NCI-H2171 (cell line): ENCODE results near the gene CSPG4.
"Not testable (repeated sequence)": the region's sequence is repeated elsewhere in the genome, so short reads cannot be mapped to it uniquely, and the experiment has no call there.

Experiments
- DNase-seq: peaks from one replicate; lab custom pipeline; 2025; lab: John Stamatoyannopoulos, UW

CSPG4 gene

DNA sequence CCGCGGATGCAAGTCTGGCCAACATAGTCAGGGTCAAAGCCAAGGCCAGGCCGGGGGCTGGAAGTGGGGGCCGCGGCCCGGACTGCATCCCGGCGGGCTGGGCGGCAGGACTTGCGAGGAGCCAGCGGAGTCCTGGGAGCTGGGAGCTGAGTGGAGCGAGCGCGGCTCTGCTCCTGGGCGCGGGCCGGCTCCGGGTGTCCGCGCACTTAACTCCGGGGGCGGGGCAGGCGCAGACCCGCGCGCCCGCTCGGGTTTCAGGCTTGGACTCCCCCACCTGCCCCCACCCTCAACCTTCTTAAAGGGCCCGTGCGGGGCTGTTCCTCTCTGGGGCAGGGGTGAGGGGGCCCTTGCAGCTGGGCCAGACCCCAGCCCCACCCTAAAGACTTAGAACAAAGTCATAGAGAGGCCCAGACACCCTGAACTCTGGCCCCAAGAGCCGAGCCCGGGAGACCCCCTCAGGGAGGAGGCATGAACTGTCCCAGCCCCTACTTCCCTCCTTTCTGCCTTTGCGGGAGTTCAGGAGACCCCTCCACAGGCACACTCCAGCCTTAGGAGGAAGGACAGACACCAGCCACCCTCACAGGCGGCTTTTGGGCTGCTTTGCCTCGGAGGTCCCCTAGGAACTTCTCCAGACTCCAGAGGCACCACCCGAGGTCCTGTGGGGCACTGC lies at the start of gene CSPG4:
CSPG4 (minus strand) TSS at position 181 of the 670 bp plus-strand sequence; CDS start at position 88, 93 bp downstream.
- DNase-seq = no peak

- DNase-seq = not testable (repeated sequence)
Measured at GRCh38 chr15:75762357-75762718, 49.7 kb upstream of the CSPG4 start.

DNA sequence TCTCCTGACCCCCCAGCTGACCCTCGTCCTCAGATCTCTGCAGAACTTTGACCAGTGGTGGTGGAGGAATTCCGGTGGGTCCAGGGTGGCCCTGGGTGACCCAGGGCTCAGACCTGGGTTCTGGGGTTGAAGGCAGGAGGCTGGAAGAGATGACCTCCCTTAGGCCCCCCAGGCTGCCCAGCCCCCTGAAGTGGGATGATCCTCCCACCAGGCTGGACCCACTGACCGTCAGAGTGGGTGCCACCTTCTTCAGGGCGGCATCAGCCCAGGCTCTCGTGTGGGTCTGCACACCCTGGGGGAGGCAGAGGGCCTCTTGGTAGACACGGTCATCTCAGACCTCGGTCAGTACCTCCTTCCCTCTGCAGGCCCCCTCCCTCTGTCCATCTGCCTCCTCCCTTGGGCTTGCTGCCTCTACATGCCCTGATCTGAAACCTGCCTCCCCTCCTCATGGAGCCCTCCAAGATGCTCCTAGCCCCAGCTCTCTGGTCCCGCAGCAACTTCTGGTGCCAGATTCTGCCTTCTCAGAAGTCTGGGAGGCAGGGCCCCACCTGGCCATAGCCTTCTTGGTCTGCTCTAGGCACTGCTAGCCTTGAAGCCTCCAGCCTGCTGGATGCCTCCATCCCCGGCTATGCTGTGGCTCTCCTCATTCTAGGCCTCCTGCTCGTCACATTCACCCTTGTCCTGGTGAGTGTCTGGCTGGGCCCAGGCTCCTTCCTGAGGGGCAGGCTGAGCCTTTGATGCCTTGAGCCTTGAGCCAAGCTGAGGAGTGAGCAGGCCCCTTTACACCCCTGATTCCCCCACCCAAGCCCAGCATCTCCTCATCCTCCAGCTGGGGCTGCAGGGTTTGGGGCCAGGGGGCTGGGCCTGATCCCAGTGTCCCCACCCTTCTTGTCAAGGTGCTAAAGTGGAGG lies 49.1 kb upstream of the CSPG4 start:
- DNase-seq = no peak

DNA sequence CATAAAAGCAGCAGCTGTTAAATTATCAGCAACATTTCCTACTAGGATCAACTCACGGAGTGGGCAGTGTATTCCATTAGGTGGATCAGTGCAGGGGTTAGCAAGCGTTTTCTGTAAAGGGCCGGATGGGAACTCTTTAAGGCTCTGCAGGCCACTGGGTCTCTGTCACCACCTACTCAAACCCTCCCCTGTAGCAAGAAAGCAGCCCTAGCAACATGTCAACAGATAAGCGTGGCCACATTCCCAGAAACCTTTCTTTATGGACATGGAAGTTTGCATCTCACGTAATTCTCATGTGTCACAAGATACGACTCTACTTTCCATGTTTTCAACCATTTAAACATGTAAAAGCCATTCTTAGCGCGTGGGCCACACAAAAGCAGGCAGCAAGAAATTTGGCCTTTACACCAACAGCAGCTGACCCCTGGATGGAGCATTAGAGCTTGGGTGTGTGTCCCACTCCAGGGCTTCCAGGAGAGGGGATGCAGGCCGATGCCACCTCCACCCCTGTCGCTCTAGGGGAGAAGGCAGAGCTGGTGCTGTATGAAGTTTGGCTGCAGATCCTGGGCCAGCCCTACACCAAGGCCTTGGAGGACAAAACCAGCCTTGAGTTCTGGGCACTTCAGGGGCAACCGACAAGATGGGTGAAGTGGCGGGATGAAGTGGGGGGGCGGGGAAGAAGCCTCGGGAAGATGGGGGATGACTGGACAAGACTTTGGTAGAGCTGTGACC lies 48.2 kb upstream of the CSPG4 start:
- no peak for DNase-seq

GRCh38 chr15:75760131-75760520 lies 47.5 kb upstream of the CSPG4 start:
- DNase-seq = not testable (repeated sequence)

- DNase-seq = no peak
Measured at GRCh38 chr15:75759416-75760130, 46.9 kb upstream of the CSPG4 start.

DNA sequence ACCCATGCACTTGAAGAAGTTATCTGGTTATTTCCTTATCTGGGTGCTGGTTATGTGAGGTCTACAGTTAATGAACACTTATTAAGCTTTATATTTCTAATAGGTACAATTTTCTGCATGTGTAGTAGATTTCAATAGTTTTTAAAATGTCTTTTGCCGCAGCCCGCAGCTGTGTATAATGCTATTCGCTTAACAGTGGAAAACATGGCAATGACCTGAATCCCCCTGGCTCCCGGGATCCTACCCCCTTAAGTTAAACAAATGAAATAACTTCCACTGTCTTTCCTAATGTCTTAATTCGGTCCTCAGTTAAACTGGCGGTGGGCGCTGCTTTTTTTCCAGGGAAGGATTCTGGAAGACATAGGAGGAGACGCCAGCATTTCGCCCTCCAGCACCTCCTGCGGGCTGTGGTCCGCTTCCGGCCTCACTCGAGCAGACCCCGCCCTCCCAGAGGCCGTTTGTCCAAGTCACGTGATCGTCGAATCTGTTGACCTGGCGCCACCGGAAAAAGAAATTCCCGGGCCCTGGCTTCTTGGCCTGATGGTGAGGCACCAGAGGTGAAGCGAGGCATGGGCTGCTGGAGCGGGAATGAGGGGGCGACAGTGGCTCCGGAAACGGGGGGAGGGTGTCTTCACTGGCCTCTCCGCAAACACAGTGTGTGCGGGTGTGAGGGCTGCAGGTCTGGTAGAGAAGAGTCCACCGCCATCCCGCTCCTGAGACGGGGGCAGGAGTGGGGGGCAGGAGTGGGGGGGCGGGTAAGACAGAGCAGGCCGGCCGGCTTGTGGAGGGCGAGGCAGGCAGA lies 45.6 kb upstream of the CSPG4 start:
- DNase-seq = peak; percentile 89

DNA sequence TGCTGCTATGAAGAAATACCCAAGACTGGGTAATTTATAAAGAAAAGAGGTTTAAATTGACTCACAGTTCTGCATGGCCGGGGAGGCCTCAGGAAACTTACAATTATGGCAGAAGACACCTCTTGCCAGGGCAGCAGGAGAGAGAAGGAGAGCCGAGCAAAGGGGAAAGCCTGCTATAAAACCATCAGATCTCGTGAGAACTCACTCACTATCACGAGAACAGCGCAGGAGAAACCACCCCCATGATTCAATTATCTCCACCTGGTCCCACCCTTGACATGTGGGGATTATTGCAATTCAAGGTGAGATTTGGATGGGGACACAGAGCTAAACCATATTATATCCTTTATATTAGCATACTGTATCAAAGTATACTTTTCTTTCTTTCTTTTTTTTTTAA lies 42.2 kb upstream of the CSPG4 start:
- not testable (repeated sequence) for DNase-seq

- no peak for DNase-seq
Measured at GRCh38 chr15:75753145-75753544, 40.5 kb upstream of the CSPG4 start.

GRCh38 chr15:75751891-75752290 lies 39.2 kb upstream of the CSPG4 start:
- DNase-seq = no peak

- DNase-seq = no peak
Measured at GRCh38 chr15:75751116-75751875, 38.6 kb upstream of the CSPG4 start.

DNA sequence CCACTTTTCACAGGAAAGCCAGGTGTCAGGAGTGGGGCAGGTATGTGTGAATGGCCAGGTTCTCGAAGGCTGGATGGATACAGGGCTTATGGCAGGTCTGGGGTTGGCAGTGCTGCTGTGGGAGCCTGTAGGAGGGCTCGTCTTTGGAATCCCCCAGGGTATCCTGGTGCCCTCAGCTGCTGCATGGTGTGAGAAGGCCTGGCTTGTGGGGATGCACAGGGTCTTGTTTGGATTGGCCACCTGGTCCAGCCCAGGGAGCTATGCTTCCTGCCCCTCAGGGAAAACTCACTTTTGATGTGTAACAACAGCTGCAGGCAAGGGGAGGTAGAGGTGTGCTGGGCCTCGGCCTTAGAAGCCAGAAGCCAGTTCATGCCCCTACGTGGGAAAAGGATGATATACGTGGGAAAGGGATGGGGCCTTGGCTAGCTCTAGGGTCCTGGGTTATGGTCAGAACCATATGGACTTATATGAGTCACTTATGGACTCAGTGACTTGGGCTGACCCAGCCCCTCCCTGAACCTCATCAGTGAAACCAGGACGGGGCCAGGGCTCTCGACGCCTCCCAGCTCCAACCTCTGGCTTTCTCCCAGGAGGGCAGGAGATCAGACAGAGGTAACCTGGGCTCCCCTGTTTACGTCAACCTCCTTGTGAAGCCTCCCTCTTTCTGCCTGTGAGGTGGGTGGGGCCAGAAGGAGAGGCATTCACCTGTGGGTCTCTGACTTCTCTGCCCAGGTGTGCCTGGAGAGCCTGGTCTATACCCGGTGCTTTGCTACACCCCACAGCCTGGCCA lies 37.8 kb upstream of the CSPG4 start:
- DNase-seq = no peak

DNA sequence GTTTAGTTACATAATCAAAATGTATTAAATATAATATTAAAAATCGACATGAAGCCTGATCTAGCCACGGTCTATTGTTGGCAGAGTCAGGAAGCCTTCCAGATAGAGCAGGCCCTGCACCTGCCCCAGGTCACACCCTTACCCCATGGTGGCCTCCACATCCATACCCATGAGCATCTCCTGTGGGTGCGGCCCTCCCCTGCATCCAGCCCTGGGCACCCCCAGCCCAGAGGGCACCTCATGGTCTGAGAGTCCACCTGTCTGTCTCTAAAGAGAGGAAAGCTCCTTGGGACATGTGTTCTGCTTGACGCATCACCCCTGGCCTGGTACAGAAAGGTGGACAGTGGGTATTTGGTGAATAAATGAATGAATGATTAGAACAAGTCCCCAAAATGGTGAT lies 37.2 kb upstream of the CSPG4 start:
- no peak for DNase-seq

- not testable (repeated sequence) for DNase-seq
Measured at GRCh38 chr15:75748882-75749281, 36.2 kb upstream of the CSPG4 start.

DNA sequence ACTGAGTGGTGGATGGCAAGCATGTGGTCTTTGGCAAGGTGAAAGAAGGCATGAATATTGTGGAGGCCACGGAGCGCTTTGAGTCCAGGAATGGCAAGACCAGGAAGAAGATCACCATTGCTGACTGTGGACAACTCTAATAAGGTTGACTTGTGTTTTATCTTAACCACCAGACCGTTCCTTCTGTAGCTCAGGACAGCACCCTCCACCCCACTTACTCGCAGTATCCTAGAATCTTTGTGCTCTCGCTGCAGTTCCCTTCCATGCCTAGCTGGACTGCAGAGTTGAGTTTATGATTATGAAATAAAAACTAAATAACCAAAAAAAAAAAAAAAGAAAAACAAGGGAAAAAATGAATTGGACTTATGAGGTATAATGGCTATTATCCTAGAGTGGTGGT lies 34.5 kb upstream of the CSPG4 start:
- not testable (repeated sequence) for DNase-seq

DNA sequence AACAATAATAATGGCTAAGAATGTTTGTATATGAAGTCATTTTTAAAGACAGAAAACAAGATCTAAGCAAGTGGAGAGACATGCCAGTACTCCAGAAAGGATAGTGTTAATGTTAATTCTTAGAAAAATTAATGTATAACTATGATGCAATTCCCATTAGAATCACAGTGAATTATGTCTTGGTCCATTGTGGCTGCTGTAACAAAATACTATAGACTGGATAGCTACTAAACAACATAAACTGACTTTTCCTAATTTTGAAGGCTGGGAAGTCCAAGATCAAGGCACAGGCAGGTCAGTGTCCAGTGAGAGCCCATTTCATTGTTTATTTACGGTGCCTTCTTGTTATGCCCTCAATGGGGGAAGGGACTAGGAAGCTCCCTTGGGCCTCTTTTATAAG lies 32.7 kb upstream of the CSPG4 start:
- DNase-seq = no peak

- DNase-seq = not testable (repeated sequence)
Measured at GRCh38 chr15:75742346-75742745, 29.7 kb upstream of the CSPG4 start.

- DNase-seq = no peak
Measured at GRCh38 chr15:75739791-75740190, 27.1 kb upstream of the CSPG4 start.

DNA sequence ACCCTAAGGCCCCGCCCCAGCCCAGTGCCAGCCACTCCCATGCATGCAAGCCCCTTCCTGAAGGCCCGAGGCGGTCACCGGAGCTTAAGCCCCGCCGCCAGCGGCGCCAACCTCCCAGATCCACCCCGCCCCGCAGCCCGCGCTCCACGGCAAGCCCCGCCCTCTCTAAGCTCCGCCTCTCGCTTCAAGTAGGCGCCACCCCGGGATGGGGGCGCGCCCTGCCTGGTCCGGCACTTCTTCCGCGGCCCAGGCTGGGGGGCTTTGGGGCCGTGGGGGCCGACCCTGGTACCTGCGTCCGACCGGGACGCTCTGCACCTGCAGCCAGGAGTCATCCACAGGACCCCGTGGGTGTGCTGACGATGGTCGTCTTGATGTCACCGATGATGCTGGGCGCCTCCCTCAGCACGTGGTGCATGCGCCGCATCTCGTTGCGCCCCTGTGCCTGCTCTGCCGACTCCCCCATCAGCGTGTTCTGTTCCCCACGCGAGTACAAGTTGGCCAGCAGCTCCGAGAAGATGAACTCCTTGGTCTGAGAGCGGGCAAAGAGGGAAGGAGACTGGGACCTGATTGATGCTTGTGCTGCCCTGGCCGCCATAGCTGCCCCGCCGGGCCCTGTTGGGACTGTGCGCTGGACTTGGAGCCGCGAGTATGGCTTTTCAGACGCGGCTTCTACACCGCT lies 26.1 kb upstream of the CSPG4 start:
- peak; percentile 93 for DNase-seq
